ENCODE data around the gene CDKAL1.

DNA sequence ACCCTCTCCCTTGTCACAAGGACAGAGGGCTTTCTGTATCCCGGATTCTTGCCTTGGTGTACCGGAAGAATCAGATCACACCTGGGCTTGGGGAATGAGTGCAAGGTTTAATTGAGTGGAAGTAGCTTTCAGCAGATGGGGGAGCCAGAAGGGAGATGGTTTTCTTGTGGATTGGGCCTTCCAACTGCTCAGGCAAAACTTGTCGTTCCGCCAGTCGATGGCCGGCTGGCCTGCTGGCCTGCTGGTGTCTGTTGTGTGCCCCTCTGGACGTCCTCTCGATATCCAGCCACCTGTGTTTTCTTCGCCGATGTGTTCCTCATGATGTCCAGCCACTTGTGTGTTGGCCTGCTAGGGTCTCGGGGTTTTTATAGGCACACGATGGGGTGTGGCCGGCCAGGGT is 168.1 kb downstream of the CDKAL1 start:
- TF ChIP-seq RAD21 (IDR thresholded peaks at IDR 0.05; ENCODE audit: insufficient read depth, low read depth, low read length) = no peak
- no peak for TF ChIP-seq NFIC (IDR thresholded peaks at IDR 0.05; ENCODE audit: low read depth, low read length)
